HUES6 (cell line): Measurements from ENCODE around the gene BTN3A1.
"Not testable (repeated sequence)": the region's sequence is repeated elsewhere in the genome, so short reads cannot be mapped to it uniquely, and the experiment has no call there.

Source experiments
- H3K27ac ChIP-seq: 2 replicates; pipeline ENCODE4 v1.7.0; 2013; ENCODE audit warnings: low read depth, mild to moderate bottlenecking, low read length, inconsistent platforms
- H3K27me3 ChIP-seq: 2 replicates; pipeline ENCODE4 v1.6.1; 2013; ENCODE audit warnings: low read length; ENCODE audit not compliant: control insufficient read depth, insufficient read depth
- H3K36me3 ChIP-seq: 2 replicates; pipeline ENCODE4 v1.6.1; 2013; ENCODE audit warnings: low read length; ENCODE audit not compliant: control insufficient read depth, insufficient read depth
- H3K4me1 ChIP-seq: 2 replicates; pipeline ENCODE4 v1.6.1; 2013; ENCODE audit warnings: low read length; ENCODE audit not compliant: control insufficient read depth, insufficient read depth
- H3K4me3 ChIP-seq: 2 replicates; pipeline ENCODE4 v1.5.1; 2013; ENCODE audit warnings: low read depth, low read length
- H3K9ac ChIP-seq: one replicate; pipeline ENCODE4 v1.6.1; 2013; ENCODE audit warnings: mild to moderate bottlenecking, low read length
- H3K9me3 ChIP-seq: 2 replicates; pipeline ENCODE4 v1.6.1; 2013; ENCODE audit warnings: low read depth, low read length; ENCODE audit not compliant: control insufficient read depth, insufficient read depth

The BTN3A1 gene

DNA sequence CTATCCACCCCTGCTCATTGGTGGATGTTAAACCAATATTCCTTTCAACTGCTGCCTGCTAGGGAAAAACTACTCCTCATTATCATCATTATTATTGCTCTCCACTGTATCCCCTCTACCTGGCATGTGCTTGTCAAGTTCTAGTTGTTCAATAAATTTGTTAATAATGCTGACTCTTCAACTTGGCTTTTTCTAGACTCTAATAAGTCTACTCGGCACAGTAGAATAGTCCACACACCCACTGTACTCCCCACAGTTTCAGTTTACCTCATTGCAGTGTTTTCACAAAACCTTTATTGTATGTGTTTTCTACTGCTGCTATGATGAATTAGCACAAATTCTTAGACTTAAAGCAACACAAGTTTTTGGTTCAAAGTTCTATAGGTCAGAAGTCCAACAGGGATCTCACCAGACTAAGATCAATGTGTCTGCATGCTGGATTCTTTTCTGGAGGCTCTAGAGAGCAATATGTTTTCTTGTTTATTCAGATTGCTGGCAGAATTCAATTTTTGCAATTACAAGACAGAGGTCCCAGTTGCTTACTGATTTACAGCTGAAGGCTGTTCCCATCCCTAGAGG lies 13.1 kb downstream of the BTN3A1 start:
- H3K4me1 ChIP-seq: peaks cover 6% of the 10 kb centered on the region; the same call in 1 of the 2 replicates
- no peaks in the 10 kb centered on the region for H3K36me3 ChIP-seq
- H3K4me3 ChIP-seq: no peak overlapping the region
- peaks cover 13% of the 10 kb centered on the region for H3K9me3 ChIP-seq
- no peak overlapping the region for H3K27ac ChIP-seq
- no peak overlapping the region for H3K9ac ChIP-seq
- no peaks in the 10 kb centered on the region for H3K27me3 ChIP-seq

DNA sequence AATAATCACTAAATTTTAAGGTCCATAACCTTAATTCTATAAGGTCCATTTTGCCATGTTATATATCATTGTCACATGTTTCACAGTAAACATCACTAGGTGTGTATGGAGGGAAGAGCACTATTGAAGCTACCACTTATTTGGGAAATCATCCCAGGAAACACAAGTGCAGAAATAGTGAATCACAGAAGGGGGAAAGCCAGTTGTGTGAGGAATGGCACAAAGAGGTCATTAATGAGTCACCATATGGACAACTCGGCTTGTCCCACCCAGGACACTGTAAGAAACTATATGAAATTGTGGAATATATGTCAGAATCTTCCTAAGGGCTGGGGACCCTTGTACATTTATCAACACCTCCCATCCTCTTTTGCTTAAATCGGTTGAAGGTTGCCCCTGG lies 13.7 kb downstream of the BTN3A1 start:
- H3K4me3 ChIP-seq: no peak overlapping the region
- no peak overlapping the region for H3K27ac ChIP-seq
- peaks cover 13% of the 10 kb centered on the region for H3K9me3 ChIP-seq
- H3K27me3 ChIP-seq: no peaks in the 10 kb centered on the region
- H3K36me3 ChIP-seq: no peaks in the 10 kb centered on the region
- no peak overlapping the region for H3K9ac ChIP-seq
- peaks cover 7% of the 10 kb centered on the region; the same call in 1 of the 2 replicates for H3K4me1 ChIP-seq

DNA sequence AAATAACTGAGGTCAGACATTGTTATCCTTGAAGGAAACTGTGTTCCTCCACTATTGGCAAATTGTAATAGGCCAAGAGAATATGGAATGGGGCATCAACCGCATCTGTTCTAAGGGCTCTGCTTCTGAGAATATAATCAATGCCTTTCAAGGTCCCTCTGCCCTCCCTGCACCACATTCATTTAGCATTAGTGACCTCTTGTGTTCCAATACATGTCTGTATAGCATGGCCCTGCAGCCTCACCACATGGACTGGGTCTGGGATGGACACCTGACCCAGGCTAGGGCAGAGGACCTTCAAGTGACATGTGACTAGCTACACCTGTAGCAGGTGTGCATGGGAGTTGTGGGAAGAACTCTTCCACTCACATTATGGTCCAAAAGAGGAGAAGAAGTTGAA lies 14.2 kb downstream of the BTN3A1 start:
- Histone ChIP-seq H3K9ac (no peak overlapping the region), H3K4me3 (no peak overlapping the region), H3K9me3 (peaks cover 13% of the 10 kb centered on the region), H3K4me1 (peaks cover 10% of the 10 kb centered on the region; the same call in 1 of the 2 replicates), H3K36me3 (no peaks in the 10 kb centered on the region), H3K27ac (no peak overlapping the region), H3K27me3 (no peaks in the 10 kb centered on the region)

DNA sequence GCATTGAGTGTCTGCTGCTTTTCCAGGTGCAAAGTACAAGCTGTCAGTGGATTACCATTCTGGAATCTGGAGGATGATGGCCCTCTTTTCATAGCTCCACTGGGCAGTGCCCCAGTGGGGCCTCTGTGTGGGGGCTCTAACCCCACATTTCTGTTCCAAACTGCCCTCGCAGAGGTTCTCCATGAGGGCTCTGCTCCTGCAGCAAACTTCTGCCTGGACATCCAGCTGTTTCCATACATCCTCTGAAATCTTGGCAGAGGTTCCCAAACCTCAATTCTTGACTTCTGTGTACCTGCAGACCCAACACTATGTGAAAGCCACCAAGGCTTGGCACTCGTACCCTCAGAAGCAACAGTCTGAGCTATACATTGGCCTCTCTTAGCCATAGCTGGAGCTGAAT lies 16.0 kb downstream of the BTN3A1 start:
- not testable (repeated sequence) for H3K36me3 ChIP-seq, H3K9ac ChIP-seq, H3K4me3 ChIP-seq, H3K27ac ChIP-seq, H3K4me1 ChIP-seq, H3K27me3 ChIP-seq
- H3K9me3 ChIP-seq: peaks cover 13% of the 10 kb centered on the region

DNA sequence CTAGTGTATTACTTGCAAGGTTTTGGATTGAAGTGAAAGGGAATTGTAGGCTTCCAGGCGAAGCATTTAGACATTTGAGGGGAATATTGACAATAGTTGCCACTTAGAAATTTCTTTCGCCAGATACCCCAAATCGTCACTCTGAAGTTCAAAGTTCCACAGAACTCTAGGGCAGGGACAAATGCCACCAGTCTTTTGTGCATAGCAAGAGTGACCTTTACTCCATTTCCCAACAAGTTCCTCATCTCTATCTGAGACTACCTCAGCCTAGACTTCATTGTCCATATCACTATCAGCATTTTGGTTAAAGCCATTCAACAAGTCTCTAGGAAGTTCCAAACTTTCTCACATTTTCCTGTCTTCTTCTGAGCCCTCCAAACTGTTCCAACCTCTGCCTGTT lies 16.7 kb downstream of the BTN3A1 start:
- not testable (repeated sequence) for H3K4me1 ChIP-seq, H3K9ac ChIP-seq, H3K27ac ChIP-seq, H3K27me3 ChIP-seq, H3K4me3 ChIP-seq, H3K36me3 ChIP-seq
- H3K9me3 ChIP-seq: peaks cover 13% of the 10 kb centered on the region

DNA sequence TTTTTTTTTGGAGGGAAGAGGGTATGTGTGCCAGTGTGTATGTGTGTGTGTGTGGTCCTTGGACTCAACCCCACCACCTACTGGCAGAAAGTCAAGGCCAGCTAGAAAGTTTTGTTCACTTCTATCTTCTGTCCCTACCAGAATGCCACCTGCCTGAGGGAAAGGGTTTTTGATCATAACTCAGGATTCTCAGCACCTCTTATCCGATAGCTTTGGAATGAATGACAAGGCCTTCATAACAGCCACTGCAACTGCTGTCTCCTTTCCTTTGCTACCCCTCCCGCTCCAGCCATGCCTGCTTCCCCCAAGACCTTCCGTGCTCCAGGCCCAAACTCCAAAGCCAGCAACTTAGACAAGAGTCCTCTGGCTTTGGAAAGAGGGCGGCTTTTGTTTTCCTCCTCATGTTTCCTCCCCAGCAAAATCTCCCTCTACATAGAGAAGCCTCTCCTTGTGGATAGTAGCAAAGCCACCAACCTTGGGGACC lies 18.7 kb downstream of the BTN3A1 start:
- Histone ChIP-seq H3K9ac (peak overlapping the region; percentile 7), H3K27ac (peak overlapping the region; percentile 63), H3K9me3 (peaks cover 13% of the 10 kb centered on the region), H3K4me1 (peaks cover 7% of the 10 kb centered on the region; the same call in 1 of the 2 replicates), H3K27me3 (no peaks in the 10 kb centered on the region), H3K4me3 (peak overlapping the region; percentile 95), H3K36me3 (peaks cover 7% of the 10 kb centered on the region; the same call in 1 of the 2 replicates)

DNA sequence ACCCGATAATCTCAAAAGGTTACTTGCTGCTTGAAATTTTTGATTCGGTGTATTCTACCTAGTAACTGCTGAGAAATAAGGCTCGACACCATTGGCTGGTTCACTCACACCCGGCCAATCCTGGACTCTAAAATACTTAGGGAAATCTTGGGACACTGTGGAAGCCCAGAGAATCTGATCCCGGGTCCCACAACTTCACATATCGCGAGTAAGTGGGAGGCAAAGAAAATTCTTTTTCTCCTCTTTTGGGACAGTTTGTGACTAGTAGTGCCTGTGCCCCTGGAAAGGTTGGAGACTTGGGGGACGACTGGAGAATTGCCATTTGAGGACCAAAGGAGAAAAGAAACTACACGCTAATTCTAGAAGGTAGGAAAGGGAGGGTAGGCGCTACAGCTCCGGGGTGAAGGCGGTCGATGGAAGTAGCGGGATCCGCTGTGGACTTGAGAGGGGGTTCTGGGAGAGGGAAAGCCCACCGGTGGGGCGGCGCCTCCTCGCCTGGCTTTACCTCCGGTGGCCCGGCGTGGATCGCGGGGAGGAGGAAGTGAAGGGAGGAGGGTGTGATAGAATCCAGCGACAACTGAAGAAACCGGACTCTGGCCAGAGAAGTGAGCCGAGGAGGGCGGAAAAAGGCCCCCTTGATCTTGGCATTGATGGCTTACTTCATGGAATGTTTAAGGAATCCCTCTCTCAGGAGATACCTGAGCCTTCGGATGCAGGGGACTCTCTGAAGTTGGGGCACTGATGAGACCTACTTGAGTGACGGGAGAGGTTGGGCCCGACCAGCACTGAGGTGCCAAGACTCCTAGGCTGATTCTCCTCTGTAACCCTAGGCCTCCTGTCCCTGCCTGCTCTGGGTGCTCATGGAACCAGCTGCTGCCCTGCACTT lies 19.4 kb downstream of the BTN3A1 start:
- H3K4me3 ChIP-seq: peak overlapping the region; percentile 95
- peaks cover 7% of the 10 kb centered on the region; the same call in 1 of the 2 replicates for H3K4me1 ChIP-seq
- no peaks in the 10 kb centered on the region for H3K27me3 ChIP-seq
- H3K36me3 ChIP-seq: peaks cover 7% of the 10 kb centered on the region; the same call in 1 of the 2 replicates
- peaks cover 13% of the 10 kb centered on the region for H3K9me3 ChIP-seq
- H3K9ac ChIP-seq: peak overlapping the region; percentile 76
- H3K27ac ChIP-seq: peak overlapping the region; percentile 63

DNA sequence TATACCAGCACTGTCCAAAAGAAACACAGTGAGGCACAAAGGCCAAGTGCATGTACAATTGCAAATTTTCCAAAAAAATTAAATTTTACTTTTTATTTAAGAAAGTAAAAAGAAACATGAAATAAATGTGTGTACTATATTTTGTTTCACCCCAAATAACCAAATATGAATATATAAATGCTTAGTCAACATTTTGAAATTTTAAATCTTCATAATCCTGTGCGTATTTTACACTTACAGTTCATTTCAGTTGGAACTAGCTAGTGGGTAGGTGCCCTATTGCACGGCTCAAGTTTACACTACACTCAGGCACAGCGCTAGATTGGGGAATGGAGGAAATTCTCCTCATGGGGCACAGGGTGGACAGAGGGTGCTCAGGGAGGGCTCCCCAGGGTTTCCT lies 20.3 kb downstream of the BTN3A1 start:
- Histone ChIP-seq H3K9ac (no peak overlapping the region), H3K36me3 (peaks cover 13% of the 10 kb centered on the region), H3K9me3 (peaks cover 7% of the 10 kb centered on the region), H3K4me3 (peak overlapping the region; percentile 95), H3K27me3 (no peaks in the 10 kb centered on the region), H3K27ac (no peak overlapping the region), H3K4me1 (peaks cover 7% of the 10 kb centered on the region; the same call in 1 of the 2 replicates)

DNA sequence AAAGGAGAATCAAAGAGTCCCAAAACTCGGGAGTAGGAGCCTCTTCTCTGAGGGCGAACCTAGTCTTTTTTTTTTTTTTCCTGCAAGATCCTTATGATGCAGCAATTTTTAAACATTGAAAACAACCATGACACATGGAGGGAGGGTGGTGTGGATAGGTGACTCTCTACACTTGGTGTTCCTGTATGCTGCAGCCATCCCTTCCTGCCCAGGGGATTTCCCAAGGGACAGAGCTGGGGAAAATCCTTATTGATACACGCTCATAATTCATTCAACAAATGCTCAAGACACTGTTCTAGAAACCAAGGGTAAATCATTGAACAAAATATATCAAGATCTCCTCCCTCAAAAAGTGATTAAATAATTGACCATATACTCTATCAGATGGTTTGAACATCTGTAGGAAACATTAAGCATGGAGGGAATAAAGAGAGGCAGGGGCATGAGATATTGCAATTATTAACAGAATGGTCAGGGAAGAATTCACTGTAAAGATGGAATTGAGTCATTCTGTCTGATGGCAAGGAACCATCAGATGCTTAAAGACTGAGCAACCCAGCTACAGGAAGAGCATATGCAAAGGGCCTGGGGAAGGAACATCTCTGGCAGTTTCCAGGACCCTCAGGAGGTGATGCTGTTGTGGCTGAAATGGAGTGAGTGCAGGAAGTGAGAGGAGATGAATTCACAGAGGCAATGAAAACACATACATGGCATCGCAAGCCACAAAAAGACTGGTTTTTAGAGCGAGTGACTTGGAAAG lies 24.8 kb downstream of the BTN3A1 start:
- no peak overlapping the region for H3K9ac ChIP-seq

DNA sequence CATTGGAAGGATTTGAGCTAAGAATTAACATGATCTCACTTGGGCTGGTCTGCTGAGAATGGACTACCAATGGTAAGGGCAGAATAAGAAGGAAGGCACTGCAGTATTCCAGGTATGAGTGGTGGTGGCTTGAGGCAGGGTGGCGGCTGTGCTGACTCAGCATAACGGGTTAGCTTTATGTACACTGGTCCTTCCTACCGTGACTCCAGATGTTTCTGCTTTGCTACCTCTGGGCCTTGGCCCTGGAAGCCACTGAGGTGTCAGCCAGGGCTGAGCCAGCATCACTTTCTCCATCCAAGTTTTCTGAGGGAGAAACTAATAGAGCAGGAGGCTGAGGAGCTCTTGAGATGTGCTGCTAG lies 25.4 kb downstream of the BTN3A1 start:
- H3K4me1 ChIP-seq: no peaks in the 10 kb centered on the region
- H3K9ac ChIP-seq: no peak overlapping the region
- H3K27ac ChIP-seq: no peak overlapping the region
- H3K36me3 ChIP-seq: peaks cover 55% of the 10 kb centered on the region
- peaks cover 5% of the 10 kb centered on the region; the same call in 1 of the 2 replicates for H3K9me3 ChIP-seq
- no peak overlapping the region for H3K4me3 ChIP-seq
- no peaks in the 10 kb centered on the region for H3K27me3 ChIP-seq

More for the DNA sequence above, 24.8 kb downstream of the BTN3A1 start:
- no peak overlapping the region for H3K27ac ChIP-seq
- H3K4me3 ChIP-seq: no peak overlapping the region
- peaks cover 3% of the 10 kb centered on the region; the same call in 1 of the 2 replicates for H3K4me1 ChIP-seq
- peaks cover 50% of the 10 kb centered on the region for H3K36me3 ChIP-seq
- 0 out of 2 replicates have a peak, but pooled peaks cover 3% of the 10 kb centered on the region for H3K9me3 ChIP-seq
- no peaks in the 10 kb centered on the region for H3K27me3 ChIP-seq
